ENCODE measurements around the gene MASP2.

DNA sequence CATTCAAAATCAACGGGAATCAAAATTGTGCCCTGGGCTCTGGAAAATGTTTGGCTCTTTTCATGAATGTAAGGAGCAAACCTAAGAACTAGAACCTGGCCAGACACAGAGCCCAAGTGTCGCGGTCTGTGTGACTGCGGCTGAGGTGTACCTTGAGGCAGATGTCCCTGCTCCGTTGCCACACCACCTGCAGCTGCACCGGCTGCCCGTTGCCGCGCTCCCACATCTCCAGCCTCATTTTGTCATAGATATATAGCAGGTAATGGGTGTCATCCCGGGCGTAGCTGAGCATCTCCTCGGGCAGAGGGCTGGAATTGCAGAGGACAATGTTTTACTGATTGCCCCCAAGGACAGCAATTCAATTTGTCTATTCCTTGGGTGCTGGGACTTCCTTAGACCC lies 33.9 kb upstream of the MASP2 start:
- TF ChIP-seq, protein P1, sequence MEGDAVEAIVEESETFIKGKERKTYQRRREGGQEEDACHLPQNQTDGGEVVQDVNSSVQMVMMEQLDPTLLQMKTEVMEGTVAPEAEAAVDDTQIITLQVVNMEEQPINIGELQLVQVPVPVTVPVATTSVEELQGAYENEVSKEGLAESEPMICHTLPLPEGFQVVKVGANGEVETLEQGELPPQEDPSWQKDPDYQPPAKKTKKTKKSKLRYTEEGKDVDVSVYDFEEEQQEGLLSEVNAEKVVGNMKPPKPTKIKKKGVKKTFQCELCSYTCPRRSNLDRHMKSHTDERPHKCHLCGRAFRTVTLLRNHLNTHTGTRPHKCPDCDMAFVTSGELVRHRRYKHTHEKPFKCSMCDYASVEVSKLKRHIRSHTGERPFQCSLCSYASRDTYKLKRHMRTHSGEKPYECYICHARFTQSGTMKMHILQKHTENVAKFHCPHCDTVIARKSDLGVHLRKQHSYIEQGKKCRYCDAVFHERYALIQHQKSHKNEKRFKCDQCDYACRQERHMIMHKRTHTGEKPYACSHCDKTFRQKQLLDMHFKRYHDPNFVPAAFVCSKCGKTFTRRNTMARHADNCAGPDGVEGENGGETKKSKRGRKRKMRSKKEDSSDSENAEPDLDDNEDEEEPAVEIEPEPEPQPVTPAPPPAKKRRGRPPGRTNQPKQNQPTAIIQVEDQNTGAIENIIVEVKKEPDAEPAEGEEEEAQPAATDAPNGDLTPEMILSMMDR (conservative IDR thresholded peaks at IDR 0.05; ENCODE audit: low read length) = no peak
- no peak for TF ChIP-seq EZH2phosphoT487 (IDR thresholded peaks at IDR 0.05; ENCODE audit: borderline replicate concordance, low read depth, low read length)
